Left lung (tissue), 10 donors: ENCODE data around the gene TAX1BP3. TPM values are rescaled to one million over a fixed set of nuclear protein-coding genes. Genes with fewer than 3 reads are reported as not detected.

Experiments used
- ATAC-seq: fragments of 200-7000 bp; cut with Tn5 transposase; one replicate; pipeline ENCODE4 v1.9.1; 2020; ENCODE audit warnings: moderate library complexity
- DNase-seq, 4 donors: peaks; one replicate each; pipeline ENCODE4 v3.0.0-alpha.2; 2013 to 2020
- H3K27ac ChIP-seq, 2 donors: fragments of 200-600 bp; sonication (generic) in 1 of 2; one replicate each; pipeline versions ENCODE4 v1.5.0 to v1.8.0; 2020 to 2021
- H3K27me3 ChIP-seq, 2 donors: fragments of 200-600 bp; sonication (generic) in 1 of 2; one replicate each; pipeline versions ENCODE4 v1.5.0 to v1.8.0; 2020 to 2021
- H3K36me3 ChIP-seq, 2 donors: fragments of 200-600 bp; sonication (generic) in 1 of 2; one replicate each; pipeline versions ENCODE4 v1.5.0 to v1.8.0; 2020 to 2021
- H3K4me1 ChIP-seq, 2 donors: fragments of 200-600 bp; one replicate each; pipeline ENCODE4 v1.8.0; 2021
- H3K4me3 ChIP-seq, 2 donors: fragments of 200-600 bp; sonication (generic) in 1 of 2; one replicate each; pipeline versions ENCODE4 v1.5.0 to v1.8.0; 2020 to 2021; ENCODE audit warnings: mild to moderate bottlenecking in 1 of 2
- H3K9me3 ChIP-seq, 2 donors: fragments of 200-600 bp; sonication (generic) in 1 of 2; one replicate each; pipeline versions ENCODE4 v1.5.0 to v1.8.0; 2020 to 2021
- CTCF ChIP-seq, 2 donors: fragments of 200-600 bp; sonication (generic) in 1 of 2; IDR thresholded peaks; one replicate each; pipeline versions ENCODE4 v1.5.0 to v1.8.0; 2021; ENCODE audit warnings: antibody characterized with exemption in 2 of 2
- intact Hi-C, 2 donors: fragments of 100-400 bp; cut with DNase I; formaldehyde crosslinking; loops; one replicate each; pipeline versions ENCODE4 v1.11.2 to v1.14.2; 2022
- polyA plus RNA-seq, 6 donors: library from polyadenylated mRNA; unstranded; fragments of 120-200 nt; gene quantifications; one replicate each; pipeline ENCODE4 v1.2.1, GENCODE V29; 2013; ENCODE audit not compliant: insufficient read length in 6 of 6
- total RNA-seq, 2 donors: library from RNA; stranded (reverse); fragmentation: NEBNext Ultra II Directional; extraction: Animal tissue kit (Norgen Biotek cat#: 25700); gene quantifications; one replicate each; pipeline ENCODE4 v1.2.1, GENCODE V29; 2021
- donor health status: DM: no; HTN: yes; CAD: no.
- donor health status: DM: no; HTN: no; CAD: no.

TAX1BP3 gene
- total and polyA plus RNA-seq, 8 donors: 65.2 to 194 (median 86.1) TPM

- intact Hi-C loops: no loop called here
- ATAC-seq (no peak), DNase-seq (no peak)
- Histone ChIP-seq H3K4me3 (no peak overlapping the region), H3K27me3 (no peaks in the 10 kb centered on the region), H3K9me3 (no peaks in the 10 kb centered on the region), H3K36me3 (peaks cover 0 to 82% of the 10 kb centered on the region in 2 donors), H3K27ac (no peak overlapping the region), H3K4me1 (no peaks in the 10 kb centered on the region)
- TF ChIP-seq CTCF (IDR thresholded peaks at IDR 0.05): no peak
Measured at GRCh38 chr17:3626831-3627768, 41.3 kb downstream of the TAX1BP3 start.

DNA sequence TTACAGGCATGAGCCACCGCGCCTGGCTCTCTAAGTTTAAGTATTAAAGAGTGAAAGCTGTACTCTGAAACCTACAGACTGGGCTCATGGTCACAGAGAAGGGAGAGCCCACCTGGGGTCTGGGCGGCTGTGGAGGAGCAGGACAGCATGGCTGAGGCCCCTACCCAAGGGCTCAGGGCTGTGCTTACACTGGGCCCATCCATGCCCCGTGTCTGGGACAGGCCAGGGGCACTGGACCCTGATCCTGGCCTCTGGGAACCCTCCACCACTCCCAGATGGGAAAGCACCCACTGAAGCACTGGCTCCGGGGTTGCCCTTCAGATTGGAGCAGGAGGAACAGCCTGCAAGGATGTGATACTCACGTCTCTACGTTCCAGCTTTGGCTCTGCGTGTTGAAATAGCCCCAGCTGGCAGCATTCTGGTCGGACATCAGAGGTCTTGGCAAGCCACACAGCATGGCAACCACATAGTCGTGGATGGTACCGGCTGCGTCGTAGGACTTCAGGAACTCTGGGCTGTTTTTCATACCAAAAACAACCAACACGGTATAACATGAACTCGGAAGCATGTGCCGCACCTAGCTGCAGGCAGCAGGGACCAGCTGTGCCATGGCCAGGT is 45.3 kb downstream of the TAX1BP3 start:
- Histone ChIP-seq H3K4me1 (no peaks in the 10 kb centered on the region), H3K9me3 (no peaks in the 10 kb centered on the region), H3K27ac (no peak overlapping the region), H3K36me3 (peaks cover 0 to 98% of the 10 kb centered on the region in 2 donors), H3K27me3 (no peaks in the 10 kb centered on the region), H3K4me3 (no peak overlapping the region)
- ATAC-seq (no peak), DNase-seq (no peak)
- intact Hi-C loops: no loop called here
- TF ChIP-seq CTCF (IDR thresholded peaks at IDR 0.05): no peak

- H3K36me3 ChIP-seq: peaks cover 0 to 97% of the 10 kb centered on the region in 2 donors
- ATAC-seq (no peak), DNase-seq (no peak)
- intact Hi-C loops: no loop called here
- no peak overlapping the region for H3K27ac ChIP-seq
- H3K4me3 ChIP-seq: no peak overlapping the region
- H3K4me1 ChIP-seq: no peaks in the 10 kb centered on the region
- peaks cover 0 to 7% of the 10 kb centered on the region in 2 donors for H3K9me3 ChIP-seq
- TF ChIP-seq CTCF (IDR thresholded peaks at IDR 0.05): no peak
- H3K27me3 ChIP-seq: no peaks in the 10 kb centered on the region
Measured at GRCh38 chr17:3621146-3621720, 47.1 kb downstream of the TAX1BP3 start.

- Histone ChIP-seq H3K36me3 (peaks cover 0 to 98% of the 10 kb centered on the region in 2 donors), H3K27me3 (no peaks in the 10 kb centered on the region), H3K9me3 (peaks cover 0 to 7% of the 10 kb centered on the region in 2 donors), H3K27ac (no peak overlapping the region), H3K4me1 (no peaks in the 10 kb centered on the region), H3K4me3 (no peak overlapping the region)
- no peak for ATAC-seq
- no peak for DNase-seq
- TF ChIP-seq CTCF (IDR thresholded peaks at IDR 0.05): no peak
- intact Hi-C loops: no loop called here
Measured at GRCh38 chr17:3615160-3615870, 53.1 kb downstream of the TAX1BP3 start.
